Measurements from ENCODE around the gene FBLN2. TPM values are rescaled to one million over a fixed set of nuclear protein-coding genes. Genes with fewer than 3 reads are reported as not detected.

FBLN2 gene
- total RNA-seq, 2 donors from 2014 or later: 0.19 TPM; not detected in 1

- H3K27me3 Mint-ChIP-seq: peaks cover 5% of the 10 kb centered on the region
- ATAC-seq (replicated peaks): peak; percentile 48
- H3K9me3 Mint-ChIP-seq: no peaks in the 10 kb centered on the region
- peak overlapping the region; percentile 24 for H3K4me3 Mint-ChIP-seq
- H3K36me3 Mint-ChIP-seq (ENCODE audit: low read depth): no peaks in the 10 kb centered on the region
- H3K4me1 Mint-ChIP-seq: peaks cover 29% of the 10 kb centered on the region
- H3K27ac Mint-ChIP-seq: peak overlapping the region; percentile 69
Observed at GRCh38 chr3:13653631-13654279, 104.8 kb downstream of the FBLN2 start.

- Mint-ChIP-seq H3K4me1 (peaks cover 29% of the 10 kb centered on the region), H3K4me3 (peak overlapping the region; percentile 24), H3K36me3 (ENCODE audit: low read depth) (no peaks in the 10 kb centered on the region), H3K27ac (peak overlapping the region; percentile 69), H3K9me3 (no peaks in the 10 kb centered on the region), H3K27me3 (peaks cover 5% of the 10 kb centered on the region)
- ATAC-seq (replicated peaks): peak; percentile 44
Observed at GRCh38 chr3:13654330-13655060, 105.6 kb downstream of the FBLN2 start.

- peak; percentile 57 for ATAC-seq (replicated peaks)
- peaks cover 29% of the 10 kb centered on the region for H3K4me1 Mint-ChIP-seq
- no peaks in the 10 kb centered on the region for H3K36me3 Mint-ChIP-seq (ENCODE audit: low read depth)
- H3K27ac Mint-ChIP-seq: peak overlapping the region; percentile 46
- H3K27me3 Mint-ChIP-seq: peaks cover 5% of the 10 kb centered on the region
- H3K9me3 Mint-ChIP-seq: no peaks in the 10 kb centered on the region
- peak overlapping the region; percentile 68 for H3K4me3 Mint-ChIP-seq
Observed at GRCh38 chr3:13655061-13655913, 106.4 kb downstream of the FBLN2 start.

GRCh38 chr3:13656584-13657301 is 107.8 kb downstream of the FBLN2 start:
- Mint-ChIP-seq H3K4me1 (peaks cover 25% of the 10 kb centered on the region), H3K27ac (no peak overlapping the region), H3K9me3 (no peaks in the 10 kb centered on the region), H3K27me3 (peaks cover 5% of the 10 kb centered on the region), H3K4me3 (no peak overlapping the region), H3K36me3 (ENCODE audit: low read depth) (no peaks in the 10 kb centered on the region)
- no peak for ATAC-seq (replicated peaks)

- peaks cover 15% of the 10 kb centered on the region for H3K4me1 Mint-ChIP-seq
- peaks cover 5% of the 10 kb centered on the region for H3K27me3 Mint-ChIP-seq
- H3K4me3 Mint-ChIP-seq: no peak overlapping the region
Observed at GRCh38 chr3:13657660-13658435, 108.9 kb downstream of the FBLN2 start.

GRCh38 chr3:13658681-13659080 is 109.8 kb downstream of the FBLN2 start:
- no peak for ATAC-seq (replicated peaks)
- no peaks in the 10 kb centered on the region for H3K36me3 Mint-ChIP-seq (ENCODE audit: low read depth)
- no peaks in the 10 kb centered on the region for H3K9me3 Mint-ChIP-seq
- H3K4me1 Mint-ChIP-seq: peaks cover 11% of the 10 kb centered on the region
- peaks cover 5% of the 10 kb centered on the region for H3K27me3 Mint-ChIP-seq
- H3K4me3 Mint-ChIP-seq: no peak overlapping the region
- H3K27ac Mint-ChIP-seq: no peak overlapping the region

More at GRCh38 chr3:13657660-13658435, 108.9 kb downstream of the FBLN2 start:
- Mint-ChIP-seq H3K27ac (no peak overlapping the region), H3K36me3 (ENCODE audit: low read depth) (no peaks in the 10 kb centered on the region), H3K9me3 (no peaks in the 10 kb centered on the region)
- peak; percentile 70 for ATAC-seq (replicated peaks)

- no peak for ATAC-seq (replicated peaks)
- no peak overlapping the region for H3K4me3 Mint-ChIP-seq
- H3K9me3 Mint-ChIP-seq: no peaks in the 10 kb centered on the region
- no peaks in the 10 kb centered on the region for H3K36me3 Mint-ChIP-seq (ENCODE audit: low read depth)
- H3K27me3 Mint-ChIP-seq: peaks cover 5% of the 10 kb centered on the region
- no peak overlapping the region for H3K27ac Mint-ChIP-seq
- H3K4me1 Mint-ChIP-seq: peaks cover 6% of the 10 kb centered on the region
Observed at GRCh38 chr3:13659221-13659969, 110.5 kb downstream of the FBLN2 start.

GRCh38 chr3:13660042-13660874 is 111.3 kb downstream of the FBLN2 start:
- Mint-ChIP-seq H3K27me3 (peaks cover 5% of the 10 kb centered on the region), H3K9me3 (no peaks in the 10 kb centered on the region), H3K4me1 (peaks cover 6% of the 10 kb centered on the region), H3K27ac (no peak overlapping the region), H3K4me3 (no peak overlapping the region), H3K36me3 (ENCODE audit: low read depth) (no peaks in the 10 kb centered on the region)
- no peak for ATAC-seq (replicated peaks)

- Mint-ChIP-seq H3K4me1 (peaks cover 6% of the 10 kb centered on the region), H3K4me3 (no peak overlapping the region), H3K9me3 (no peaks in the 10 kb centered on the region), H3K27ac (no peak overlapping the region), H3K36me3 (ENCODE audit: low read depth) (no peaks in the 10 kb centered on the region), H3K27me3 (peaks cover 5% of the 10 kb centered on the region)
- no peak for ATAC-seq (replicated peaks)
Observed at GRCh38 chr3:13661121-13661520, 112.2 kb downstream of the FBLN2 start.

- no peak for ATAC-seq (replicated peaks)
- H3K36me3 Mint-ChIP-seq (ENCODE audit: low read depth): no peaks in the 10 kb centered on the region
Observed at GRCh38 chr3:13662238-13662847, 113.4 kb downstream of the FBLN2 start.

GRCh38 chr3:13663781-13664535 is 115.0 kb downstream of the FBLN2 start:
- H3K36me3 Mint-ChIP-seq (ENCODE audit: low read depth): no peaks in the 10 kb centered on the region
- H3K27ac Mint-ChIP-seq: no peak overlapping the region
- H3K9me3 Mint-ChIP-seq: no peaks in the 10 kb centered on the region
- H3K27me3 Mint-ChIP-seq: peaks cover 11% of the 10 kb centered on the region
- H3K4me1 Mint-ChIP-seq: no peaks in the 10 kb centered on the region
- H3K4me3 Mint-ChIP-seq: no peak overlapping the region
- no peak for ATAC-seq (replicated peaks)

More at GRCh38 chr3:13662238-13662847, 113.4 kb downstream of the FBLN2 start:
- peaks cover 4% of the 10 kb centered on the region for H3K4me1 Mint-ChIP-seq
- no peaks in the 10 kb centered on the region for H3K9me3 Mint-ChIP-seq
- H3K4me3 Mint-ChIP-seq: no peak overlapping the region
- no peak overlapping the region for H3K27ac Mint-ChIP-seq
- H3K27me3 Mint-ChIP-seq: peaks cover 6% of the 10 kb centered on the region
